ENCODE data around the gene DNM1. TPM values are rescaled to one million over a fixed set of nuclear protein-coding genes. Genes with fewer than 3 reads are reported as not detected.

DNM1 gene
- 10 to 100 TPM; 22.8 to 53.5 (median 44.5) TPM for total RNA-seq

DNA sequence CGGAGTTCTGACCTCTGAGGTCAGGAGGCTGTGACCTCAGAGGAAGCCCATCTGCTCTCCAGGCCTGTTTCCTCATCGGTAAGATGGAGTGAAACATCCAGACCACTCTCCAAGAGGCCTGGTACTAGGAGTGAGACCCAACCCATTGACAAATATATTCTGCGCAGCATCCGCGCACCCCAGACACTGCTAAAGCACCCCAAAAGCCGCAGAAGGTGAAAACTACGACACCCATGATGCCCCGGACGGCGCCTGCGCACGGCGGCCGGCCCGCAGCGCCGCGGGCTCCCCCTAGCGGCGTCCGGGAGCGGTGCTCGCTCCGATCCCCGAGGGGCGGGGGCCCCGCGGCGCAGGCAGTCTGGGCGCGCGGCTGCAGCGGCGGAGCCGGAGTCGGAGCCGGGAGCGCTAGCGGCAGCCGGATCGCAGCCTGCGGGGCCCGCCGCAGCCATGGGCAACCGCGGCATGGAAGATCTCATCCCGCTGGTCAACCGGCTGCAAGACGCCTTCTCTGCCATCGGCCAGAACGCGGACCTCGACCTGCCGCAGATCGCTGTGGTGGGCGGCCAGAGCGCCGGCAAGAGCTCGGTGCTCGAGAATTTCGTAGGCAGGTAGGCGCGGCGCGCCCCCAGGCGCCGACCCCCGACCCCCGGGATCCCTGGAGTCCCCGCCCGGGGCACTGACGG is at the start of gene DNM1:
DNM1 (plus strand) TSS at position 356 of the 683 bp plus-strand sequence; CDS start at position 448, 92 bp downstream.
- TF ChIP-seq, protein P1, sequence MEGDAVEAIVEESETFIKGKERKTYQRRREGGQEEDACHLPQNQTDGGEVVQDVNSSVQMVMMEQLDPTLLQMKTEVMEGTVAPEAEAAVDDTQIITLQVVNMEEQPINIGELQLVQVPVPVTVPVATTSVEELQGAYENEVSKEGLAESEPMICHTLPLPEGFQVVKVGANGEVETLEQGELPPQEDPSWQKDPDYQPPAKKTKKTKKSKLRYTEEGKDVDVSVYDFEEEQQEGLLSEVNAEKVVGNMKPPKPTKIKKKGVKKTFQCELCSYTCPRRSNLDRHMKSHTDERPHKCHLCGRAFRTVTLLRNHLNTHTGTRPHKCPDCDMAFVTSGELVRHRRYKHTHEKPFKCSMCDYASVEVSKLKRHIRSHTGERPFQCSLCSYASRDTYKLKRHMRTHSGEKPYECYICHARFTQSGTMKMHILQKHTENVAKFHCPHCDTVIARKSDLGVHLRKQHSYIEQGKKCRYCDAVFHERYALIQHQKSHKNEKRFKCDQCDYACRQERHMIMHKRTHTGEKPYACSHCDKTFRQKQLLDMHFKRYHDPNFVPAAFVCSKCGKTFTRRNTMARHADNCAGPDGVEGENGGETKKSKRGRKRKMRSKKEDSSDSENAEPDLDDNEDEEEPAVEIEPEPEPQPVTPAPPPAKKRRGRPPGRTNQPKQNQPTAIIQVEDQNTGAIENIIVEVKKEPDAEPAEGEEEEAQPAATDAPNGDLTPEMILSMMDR (IDR thresholded peaks at IDR 0.05; ENCODE audit: low read depth) = no peak

DNA sequence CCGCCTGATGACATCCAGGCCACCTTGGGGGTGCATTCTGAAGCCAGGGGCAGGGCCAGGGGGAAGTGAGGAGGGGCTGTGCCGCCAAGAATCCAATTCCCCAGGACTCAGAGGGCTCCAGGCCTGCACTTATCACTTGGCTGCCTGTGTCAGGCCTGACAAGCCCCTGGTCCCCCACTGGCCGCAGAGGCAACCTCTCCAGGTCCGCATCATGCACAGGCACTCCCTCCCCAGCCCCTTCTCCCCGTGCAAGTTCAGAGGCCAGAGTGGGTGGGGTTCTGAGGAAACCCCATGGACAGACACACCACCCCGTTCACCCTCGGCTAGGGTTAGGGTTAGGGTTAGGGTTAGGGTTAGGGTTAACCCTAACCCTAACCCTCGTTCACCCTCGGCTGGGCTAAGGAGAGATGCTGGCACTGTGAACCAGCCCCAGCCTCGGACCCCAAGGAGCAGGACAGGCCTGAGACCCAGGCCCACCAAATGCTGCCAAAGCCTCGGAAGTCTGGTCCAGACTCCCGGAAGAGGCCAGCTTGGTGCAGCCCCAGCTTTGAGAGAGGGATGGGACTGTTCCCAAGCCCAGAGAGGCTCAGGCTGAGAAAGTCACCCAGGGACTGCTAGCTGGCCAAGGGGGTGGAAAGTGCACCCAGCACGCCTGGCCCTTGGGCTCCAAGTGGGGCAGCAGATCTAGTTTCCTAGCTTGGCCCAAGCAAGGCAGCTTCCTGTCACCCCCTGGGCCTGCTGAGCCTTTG is 49.1 kb upstream of the DNM1 start:
- TF ChIP-seq, protein P1 (IDR thresholded peaks at IDR 0.05; ENCODE audit: low read depth) = no peak

DNA sequence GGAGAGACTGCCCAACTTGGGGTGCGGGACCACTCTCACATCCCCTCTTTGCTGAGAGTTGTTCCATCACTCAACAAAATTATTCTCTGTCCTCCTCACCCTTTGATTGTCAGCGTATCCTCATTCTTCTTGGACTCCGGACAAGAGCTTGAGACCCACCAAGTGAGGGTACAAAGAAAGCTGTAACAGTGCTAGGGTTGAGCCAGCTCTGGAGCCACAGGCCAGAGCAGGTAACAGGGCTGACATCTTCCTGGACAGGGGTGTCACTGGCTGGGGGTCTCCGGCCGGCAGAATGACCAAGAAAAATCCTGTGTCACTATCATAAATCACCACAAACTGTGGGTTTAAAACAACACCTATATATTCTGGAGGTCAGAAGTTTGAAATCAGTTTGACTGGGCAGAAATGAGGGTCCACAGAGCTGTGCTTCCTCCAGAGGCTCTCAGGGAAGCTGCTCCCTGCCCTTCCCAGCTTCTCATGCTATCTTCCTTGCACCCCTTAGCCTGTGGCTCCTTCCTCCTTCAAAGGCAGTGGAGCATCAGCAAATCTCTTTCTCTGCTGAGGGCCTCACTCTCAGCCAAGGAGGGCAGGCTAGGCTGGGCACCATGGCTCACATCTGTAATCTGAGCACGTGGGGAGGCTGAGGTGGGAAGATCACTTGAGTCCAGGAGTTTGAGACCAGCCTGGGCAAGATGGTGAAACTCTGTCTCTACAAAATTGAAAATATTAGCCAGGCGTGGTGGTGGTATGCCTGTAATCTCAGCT is 47.3 kb upstream of the DNM1 start:
- TF ChIP-seq, protein P1 (IDR thresholded peaks at IDR 0.05; ENCODE audit: low read depth) = no peak

DNA sequence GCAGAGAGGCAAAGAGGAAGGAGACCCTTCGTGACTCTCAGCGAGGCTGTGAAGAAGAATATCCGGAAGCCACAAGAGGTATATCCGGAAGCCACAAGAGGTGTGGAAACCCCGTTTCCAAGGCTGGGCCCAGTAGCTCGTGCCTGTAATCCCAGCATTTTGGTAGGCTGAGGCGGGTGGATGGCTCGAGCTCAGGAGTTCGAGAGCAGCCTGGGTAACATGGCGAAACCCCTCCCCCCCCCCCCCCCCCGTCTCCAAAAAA is 43.7 kb upstream of the DNM1 start:
- TF ChIP-seq, protein P1 (IDR thresholded peaks at IDR 0.05; ENCODE audit: low read depth) = no peak

DNA sequence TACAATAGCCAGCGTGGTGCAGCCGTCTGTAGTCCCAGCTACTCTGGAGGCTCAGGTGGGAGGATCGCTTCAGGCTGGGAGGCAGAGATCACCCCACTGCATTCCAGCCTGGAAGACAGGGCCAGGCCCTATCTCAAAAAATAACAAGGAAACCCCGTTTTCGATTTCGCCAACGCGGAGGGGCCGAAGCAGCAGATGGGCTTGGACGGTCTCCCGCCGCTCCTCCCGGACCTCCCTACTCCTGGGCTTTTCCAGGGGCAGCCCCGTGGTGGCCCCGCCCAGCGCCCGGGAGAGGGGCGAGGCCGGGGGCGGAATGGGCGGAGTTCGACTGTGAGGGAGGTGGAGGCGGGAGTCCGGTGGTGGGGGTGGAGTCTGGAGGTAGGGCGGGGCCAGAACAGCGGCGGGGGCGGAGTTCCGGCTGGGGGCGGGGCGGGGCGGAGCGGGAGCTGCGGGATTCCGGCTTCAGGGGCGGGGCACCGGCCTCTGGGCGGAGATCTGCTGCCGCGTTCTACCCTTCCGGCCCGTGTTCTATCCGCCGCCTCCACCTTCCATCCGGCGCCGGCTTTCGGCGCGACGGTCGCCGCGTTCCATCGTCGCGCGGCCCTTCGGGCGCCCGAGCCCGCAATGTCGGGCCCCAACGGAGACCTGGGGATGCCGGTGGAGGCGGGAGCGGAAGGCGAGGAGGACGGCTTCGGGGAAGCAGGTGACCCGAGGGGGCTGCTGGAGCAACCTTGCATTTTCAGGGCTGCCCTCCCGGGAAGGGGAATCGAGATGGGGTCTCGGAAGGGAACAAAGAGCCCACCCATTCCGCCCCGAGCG is 43.2 kb upstream of the DNM1 start, which contains the start of gene BBLN:
BBLN (plus strand) TSS at position 482 of the 819 bp plus-strand sequence; CDS start at position 625, 143 bp downstream.
- TF ChIP-seq, protein P1 (IDR thresholded peaks at IDR 0.05; ENCODE audit: low read depth) = no peak

DNA sequence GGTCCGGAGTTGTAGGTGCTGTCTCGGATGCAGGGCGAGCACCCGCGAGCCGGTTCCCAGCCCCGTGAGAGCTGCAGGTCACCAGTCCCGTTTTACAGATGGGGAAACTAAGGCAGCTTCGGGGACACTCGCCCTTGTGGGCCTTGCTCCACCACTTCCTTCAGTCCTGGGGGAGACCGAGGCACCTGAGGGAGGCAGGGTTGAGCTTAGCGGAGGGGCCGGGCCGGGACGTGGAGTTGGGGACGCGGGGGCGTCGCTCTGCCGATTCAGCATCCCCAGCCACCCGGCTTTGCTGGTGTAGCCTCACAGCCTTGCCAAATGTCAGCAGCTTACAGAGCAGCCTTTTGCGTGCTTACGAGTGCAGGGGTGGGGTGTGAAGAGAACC is 42.6 kb upstream of the DNM1 start:
- TF ChIP-seq, protein P1 (IDR thresholded peaks at IDR 0.05; ENCODE audit: low read depth) = no peak
